HUDEP-2 (cell line): Measurements from ENCODE around the gene VAV2.

Experiments
- DNase-seq, 76 experiments: peaks; one replicate each; lab custom pipeline; 2025; ENCODE audit not compliant: unreplicated experiment in 76 of 76; lab: John Stamatoyannopoulos, UW

The VAV2 gene, protein sequence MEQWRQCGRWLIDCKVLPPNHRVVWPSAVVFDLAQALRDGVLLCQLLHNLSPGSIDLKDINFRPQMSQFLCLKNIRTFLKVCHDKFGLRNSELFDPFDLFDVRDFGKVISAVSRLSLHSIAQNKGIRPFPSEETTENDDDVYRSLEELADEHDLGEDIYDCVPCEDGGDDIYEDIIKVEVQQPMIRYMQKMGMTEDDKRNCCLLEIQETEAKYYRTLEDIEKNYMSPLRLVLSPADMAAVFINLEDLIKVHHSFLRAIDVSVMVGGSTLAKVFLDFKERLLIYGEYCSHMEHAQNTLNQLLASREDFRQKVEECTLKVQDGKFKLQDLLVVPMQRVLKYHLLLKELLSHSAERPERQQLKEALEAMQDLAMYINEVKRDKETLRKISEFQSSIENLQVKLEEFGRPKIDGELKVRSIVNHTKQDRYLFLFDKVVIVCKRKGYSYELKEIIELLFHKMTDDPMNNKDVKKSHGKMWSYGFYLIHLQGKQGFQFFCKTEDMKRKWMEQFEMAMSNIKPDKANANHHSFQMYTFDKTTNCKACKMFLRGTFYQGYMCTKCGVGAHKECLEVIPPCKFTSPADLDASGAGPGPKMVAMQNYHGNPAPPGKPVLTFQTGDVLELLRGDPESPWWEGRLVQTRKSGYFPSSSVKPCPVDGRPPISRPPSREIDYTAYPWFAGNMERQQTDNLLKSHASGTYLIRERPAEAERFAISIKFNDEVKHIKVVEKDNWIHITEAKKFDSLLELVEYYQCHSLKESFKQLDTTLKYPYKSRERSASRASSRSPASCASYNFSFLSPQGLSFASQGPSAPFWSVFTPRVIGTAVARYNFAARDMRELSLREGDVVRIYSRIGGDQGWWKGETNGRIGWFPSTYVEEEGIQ

DNA sequence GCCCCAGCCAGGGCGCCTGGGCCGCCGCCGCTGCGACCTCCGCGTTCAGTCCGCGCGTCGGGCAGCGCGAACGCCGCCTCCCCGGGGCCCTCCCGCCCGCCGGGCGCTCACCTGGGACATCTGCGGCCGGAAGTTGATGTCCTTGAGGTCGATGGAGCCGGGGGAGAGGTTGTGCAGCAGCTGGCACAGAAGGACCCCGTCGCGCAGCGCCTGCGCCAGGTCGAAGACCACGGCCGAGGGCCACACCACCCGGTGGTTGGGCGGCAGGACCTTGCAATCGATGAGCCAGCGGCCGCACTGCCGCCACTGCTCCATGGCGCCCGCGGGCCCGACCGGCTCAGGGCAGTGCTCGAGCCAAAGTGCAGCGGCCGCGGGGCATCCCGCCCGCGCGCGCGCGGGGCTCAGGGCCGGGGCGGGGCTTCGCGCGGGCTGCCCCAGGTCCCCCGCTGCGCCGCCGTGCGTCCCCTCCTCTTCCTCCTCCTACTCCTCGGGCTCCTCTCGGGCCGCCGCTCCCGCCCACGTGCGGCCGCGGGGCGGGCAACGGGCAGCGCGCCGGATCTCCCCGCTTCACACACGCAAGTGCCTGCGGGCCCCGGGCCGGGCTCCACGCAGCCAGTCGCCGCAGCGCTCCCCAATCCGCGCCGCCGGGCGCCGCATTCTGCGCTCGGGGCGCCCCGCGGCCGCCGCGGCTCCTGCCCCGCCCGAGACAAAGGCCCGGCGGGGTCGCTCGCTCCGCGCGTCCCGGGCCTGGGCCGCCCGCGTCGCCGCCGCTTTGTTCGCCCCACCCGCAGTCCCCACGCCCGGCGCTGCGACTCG, at the start of gene VAV2:
Gene VAV2 (minus strand): TSS at position 361 of the 816 bp plus-strand sequence. CDS start 46 bp downstream, at position 315.
- DNase-seq: peak in 22 of 76 experiments; percentile 2 to 44 (median 11)

DNA sequence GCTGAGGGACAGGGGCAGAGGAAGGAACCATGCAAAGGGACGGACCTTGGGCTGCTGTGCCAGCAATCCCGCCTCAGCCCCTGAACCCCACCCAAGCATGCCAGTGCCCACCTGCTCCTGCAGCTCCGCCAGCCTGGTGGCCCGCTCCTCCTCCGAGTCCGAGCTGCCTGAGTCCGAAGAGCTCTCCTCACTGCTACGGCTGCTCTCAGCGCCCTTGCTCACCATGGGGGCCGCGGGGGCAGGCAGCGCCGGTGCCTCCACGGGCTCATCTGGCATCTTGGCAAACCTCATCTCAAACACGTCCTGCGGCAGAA, 49.5 kb upstream of the VAV2 start:
- no peak for DNase-seq

- DNase-seq: peak in 61 of 76 experiments; percentile 3 to 64 (median 37)
Observed at GRCh38 chr9:134040781-134041648, 48.9 kb upstream of the VAV2 start.

- no peak for DNase-seq
Observed at GRCh38 chr9:134040176-134040565, 48.0 kb upstream of the VAV2 start.

- DNase-seq: no peak
Observed at GRCh38 chr9:134039386-134040175, 47.5 kb upstream of the VAV2 start.

GRCh38 chr9:134037641-134038040, 45.5 kb upstream of the VAV2 start:
- no peak for DNase-seq

DNA sequence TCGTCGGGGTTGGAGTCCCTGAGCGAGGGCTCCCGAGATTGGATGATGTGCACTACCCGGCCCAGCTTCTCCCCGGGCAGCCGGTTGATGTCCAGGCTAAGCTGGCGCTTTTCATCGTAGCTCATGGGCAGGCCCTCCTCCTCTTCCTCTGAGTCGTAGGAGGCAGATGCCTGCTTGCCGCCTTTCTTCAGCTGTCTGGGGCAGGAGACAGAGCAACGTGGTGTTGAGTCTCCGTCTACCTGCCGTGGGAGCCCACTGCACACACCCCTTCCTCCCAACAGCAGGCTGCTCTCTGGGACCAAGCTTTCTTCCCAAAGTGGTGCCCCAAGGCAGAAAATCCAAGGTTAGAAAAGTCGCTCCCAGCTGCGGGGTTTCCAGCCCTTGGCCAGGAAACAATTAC, 44.0 kb upstream of the VAV2 start:
- no peak for DNase-seq

DNA sequence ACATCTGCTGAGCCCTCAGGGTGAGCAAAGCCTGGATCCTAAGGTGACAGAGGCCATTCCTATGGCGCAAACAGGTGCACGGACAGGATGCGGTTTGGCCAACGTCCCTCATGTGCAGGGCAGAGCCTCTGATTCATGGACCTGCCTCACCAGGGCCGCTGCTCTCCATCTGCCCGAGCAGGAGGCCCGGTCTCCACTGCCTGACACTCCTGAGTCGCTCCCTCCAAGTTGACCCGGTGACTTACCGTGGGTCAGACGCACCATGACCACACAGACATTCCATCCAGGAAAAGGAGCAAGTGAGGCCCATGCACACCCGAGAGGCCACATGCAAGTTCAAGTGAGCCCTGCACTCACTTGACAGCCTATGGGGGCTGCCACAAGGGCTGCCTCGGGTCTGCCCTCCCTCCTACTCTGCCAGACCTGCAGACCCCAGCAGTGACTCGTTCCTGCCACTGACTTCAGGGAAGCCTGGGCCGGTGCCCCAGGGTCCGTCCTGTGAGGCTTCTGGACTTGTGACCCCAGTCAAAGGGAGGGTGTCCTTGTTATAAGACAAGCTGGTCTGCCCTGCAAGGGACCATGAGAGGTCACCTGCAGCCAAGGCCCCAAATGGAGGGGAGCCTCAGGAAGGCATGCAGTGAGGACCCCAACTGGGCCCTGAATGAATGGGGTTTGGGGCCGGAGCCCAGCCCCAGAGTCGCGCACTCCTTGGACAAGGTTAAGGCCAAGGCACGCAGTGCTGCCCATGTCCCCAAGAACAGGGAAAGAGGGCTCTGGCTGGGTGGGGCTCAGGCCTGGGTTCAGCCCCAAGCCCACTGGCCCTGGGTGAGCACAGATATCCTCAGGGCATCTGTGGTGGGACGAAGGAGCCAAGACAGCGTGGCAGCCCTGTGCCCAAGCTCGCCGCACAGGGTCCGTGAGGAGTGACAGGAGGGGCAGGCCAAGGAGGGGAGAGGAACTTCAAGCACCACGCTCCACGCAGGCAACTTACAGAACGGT, 43.2 kb upstream of the VAV2 start:
- DNase-seq: no peak

- no peak for DNase-seq
Observed at GRCh38 chr9:134034215-134035040, 42.3 kb upstream of the VAV2 start.

DNA sequence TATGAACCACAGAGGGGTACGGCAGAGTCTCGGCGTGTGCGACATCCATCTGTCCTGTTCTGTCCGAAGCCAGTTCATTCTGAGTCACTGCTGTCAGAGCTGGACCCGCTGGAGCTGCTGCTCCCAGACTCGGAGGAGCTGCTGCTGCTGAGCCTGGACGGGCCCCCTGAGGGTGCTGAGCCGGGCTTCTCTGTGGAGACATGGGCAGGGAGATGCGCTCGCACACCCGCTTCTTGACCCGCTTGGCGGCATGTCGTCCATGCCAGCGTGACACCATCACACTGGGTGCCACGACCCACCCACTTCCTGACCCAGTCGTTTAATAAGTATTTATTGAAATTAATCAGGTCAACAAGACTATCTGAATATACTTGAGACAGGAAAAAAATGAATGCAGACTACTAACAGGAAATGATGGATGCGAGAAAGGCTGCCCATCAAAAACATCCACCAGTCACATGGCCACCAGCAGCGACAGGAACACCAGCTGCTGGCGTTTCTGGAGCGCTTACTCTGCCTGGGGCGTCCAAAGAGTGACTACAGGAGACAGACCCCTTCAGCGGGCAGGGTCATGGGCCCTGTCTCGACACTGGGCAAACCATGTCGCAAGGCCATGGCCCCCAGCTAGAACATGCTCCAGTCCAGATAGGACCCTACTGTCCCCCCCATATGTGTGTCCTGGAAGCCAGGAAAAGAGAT, 41.5 kb upstream of the VAV2 start:
- DNase-seq: no peak

DNA sequence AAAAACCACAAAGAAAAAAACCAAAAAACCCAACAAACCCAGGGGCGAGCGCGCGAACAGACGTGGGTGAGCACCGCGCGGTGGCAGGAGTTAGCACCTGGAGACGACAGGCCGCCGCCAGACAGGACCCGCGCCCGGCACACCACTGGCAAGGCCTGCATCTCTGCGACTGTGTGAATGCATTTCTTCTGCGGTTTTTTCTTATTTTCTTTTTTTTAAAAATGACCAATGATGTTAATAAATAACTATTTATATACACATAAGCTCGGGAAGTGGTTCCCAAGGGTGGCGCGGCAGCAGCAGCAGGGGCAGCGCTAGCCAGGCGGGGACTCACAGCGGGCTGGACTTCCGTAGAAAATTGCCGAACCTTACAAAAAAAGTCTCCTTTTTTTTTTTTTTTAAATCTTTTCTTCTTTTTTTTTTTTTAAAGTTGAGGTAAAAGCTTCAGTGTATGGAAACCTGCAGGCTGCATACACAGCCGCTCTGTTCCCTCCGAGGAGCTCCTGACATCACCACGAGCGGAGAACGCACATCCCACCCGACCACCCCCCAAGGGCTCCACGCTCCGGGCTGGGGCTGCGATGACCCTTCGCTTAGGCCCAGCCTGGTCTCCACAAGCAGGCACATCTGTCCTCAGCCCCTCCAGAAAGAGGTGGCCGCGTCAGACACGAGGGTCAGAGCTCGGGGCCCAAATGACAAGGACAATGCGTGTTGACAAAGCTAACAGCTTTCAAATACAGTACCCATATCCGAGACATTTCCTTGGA, 40.5 kb upstream of the VAV2 start:
- DNase-seq: no peak

- no peak for DNase-seq
Observed at GRCh38 chr9:134031783-134032182, 39.7 kb upstream of the VAV2 start.

DNA sequence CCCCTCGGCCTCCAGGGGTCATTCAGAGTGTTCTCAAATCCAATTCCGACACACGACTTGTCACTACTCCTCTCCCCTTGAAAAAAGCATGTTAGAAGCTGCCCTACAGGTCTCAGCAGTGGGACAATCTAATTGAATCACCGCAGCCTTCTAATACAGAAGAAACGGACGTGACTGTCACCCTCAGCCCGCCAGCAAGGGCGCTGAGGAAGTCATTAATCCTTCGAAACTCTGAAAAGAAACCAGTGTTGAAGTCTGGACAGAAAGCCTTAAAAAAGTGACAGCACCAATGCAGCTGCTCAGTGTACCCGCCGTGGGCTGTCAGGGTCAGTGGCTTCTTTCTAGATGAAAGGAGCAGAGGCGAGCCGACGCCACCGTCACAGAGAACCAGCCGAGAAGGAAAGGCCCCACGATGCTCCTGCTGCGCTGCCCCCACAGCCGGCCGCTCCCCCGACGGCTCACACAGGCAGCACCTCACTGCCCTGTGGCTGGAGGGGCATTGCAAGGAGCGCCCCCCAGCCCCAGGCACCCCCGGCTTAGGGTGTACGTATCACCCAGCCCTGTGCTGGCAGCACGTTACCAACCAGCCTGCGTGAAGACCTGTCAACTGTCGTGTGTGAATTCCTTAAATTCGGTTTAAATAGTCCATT, 38.8 kb upstream of the VAV2 start:
- DNase-seq: no peak

DNA sequence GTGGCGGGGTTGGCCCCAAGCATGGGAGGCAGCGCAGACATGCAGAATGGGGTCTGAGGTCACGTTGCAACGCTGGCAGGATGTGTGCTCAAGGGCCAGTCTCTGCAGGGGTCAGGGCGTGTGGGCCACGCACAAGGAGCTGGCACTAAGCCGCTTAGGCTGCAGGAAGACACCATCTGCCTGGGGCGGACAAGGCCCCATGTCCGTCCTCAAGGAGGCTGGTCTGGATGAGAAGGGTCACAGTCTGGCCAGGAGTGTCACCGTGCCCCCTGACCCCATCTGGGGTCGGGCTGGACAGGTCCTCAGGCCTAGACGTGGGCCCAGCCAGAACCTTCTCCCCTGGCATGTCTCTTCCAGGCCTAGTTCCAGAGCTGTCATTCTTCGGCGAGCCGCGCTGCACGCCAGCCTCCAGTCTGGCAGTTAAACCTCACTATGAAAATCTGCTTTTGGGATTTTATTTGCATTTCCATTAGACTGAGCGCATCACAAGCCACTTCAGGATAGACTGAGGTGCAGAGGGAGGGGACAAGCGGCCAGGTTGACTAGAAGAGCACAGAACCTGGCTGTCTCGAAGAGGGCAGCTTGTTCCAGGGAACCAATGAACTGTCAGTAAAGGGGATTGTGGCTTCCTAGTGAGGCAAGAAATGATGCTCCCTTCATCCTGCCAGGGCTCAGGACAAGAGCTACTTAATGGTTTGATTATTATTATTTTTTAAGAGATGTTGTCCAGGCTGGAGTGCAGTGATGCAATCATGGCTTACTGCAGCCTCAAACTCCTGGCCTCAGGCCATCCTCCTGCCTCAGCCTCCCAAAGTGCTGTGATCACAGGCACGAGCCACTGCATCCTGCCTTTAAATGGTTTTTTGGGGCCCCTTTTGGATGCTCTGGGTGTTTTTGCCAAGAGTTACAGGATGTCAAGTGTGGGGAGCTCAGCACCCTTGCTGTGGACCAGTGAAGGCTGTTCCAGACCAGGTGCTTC, 37.4 kb upstream of the VAV2 start:
- no peak for DNase-seq
